H1 (cell line): ENCODE measurements around the gene MAP7.

Experiments
- CTCF ChIP-seq, 3 experiments: IDR thresholded peaks; 1 replicate in 2 of 3; 2 replicates in 1 of 3; pipeline versions ENCODE4 v1.5.1 to v1.6.1; 2011; ENCODE audit warnings: low read length in 3 of 3, mild to moderate bottlenecking in 3 of 3, inconsistent platforms in 2 of 3, low read depth in 1 of 3, moderate library complexity in 1 of 3; ENCODE audit not compliant: insufficient read depth in 1 of 3; ENCODE audit errors: control extremely low read depth in 1 of 3
- MAFK ChIP-seq: IDR thresholded peaks from 2 replicates; pipeline ENCODE4 v1.6.1; 2012; ENCODE audit warnings: low read depth, mild to moderate bottlenecking, improper control_type of control experiment, low read length
- POLR2AphosphoS5 ChIP-seq: IDR thresholded peaks from 2 replicates; pipeline ENCODE4 v1.6.1; 2011; ENCODE audit warnings: low read depth, low read length
- SIN3A ChIP-seq, 2 experiments: IDR thresholded peaks in 1 of 2; conservative IDR thresholded peaks in 1 of 2; 2 replicates each; pipeline ENCODE4 v1.6.1; 2011 to 2012; ENCODE audit warnings: low read length in 2 of 2, improper control_type of control experiment in 1 of 2, low read depth in 1 of 2, mild to moderate bottlenecking in 1 of 2
- SRF ChIP-seq: IDR thresholded peaks from 2 replicates; pipeline ENCODE4 v1.6.1; 2011; ENCODE audit warnings: mild to moderate bottlenecking, low read depth, low read length, moderate library complexity

DNA sequence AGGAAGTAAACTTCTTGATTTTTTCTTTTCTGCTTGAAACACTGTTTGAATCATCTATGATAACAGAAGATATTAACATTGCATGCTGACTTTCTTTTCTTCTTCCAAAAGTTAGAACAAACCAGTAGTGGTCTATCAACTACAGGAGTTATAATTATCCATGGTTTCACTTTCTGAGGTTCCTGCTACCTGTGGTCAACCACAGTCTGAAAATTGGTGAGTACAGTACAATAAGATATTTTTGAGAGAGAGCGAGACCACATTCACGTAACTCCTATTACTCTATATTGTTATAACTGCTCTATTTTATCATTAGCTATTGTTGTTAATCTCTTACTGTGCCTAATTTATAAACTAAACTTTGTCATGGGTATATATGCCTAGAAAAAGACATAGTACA, 86.1 kb downstream of the MAP7 start:
- no peak for TF ChIP-seq CTCF (IDR thresholded peaks at IDR 0.05; ENCODE audit: control extremely low read depth in 1 of 3, insufficient read depth in 1 of 3, low read depth in 1 of 3, low read length in 3 of 3)
- TF ChIP-seq POLR2AphosphoS5: no peak
- no peak for TF ChIP-seq MAFK
- no peak for TF ChIP-seq SIN3A (conservative IDR thresholded peaks at IDR 0.05 in 1 of 2, IDR thresholded peaks at IDR 0.05 in 1 of 2; ENCODE audit: low read depth in 1 of 2, low read length in 2 of 2)
- TF ChIP-seq SRF: no peak
